BJ (cell line): ENCODE results near the gene TLE2. TPM values are rescaled to one million over a fixed set of nuclear protein-coding genes. Genes with fewer than 3 reads are reported as not detected.

Source experiments
- CTCF ChIA-PET: fragments of 350-600 bp; formaldehyde crosslinking; extraction: SDS; loops from one replicate; lab custom pipeline; 2021; ENCODE audit warnings: antibody characterized with exemption, inconsistent platforms; lab: Yijun Ruan, JAX
- POLR2A ChIA-PET: fragments of 300-600 bp; sonication (Branson Sonifier 250); formaldehyde crosslinking; extraction: SDS; loops from one replicate; lab custom pipeline; 2021; ENCODE audit warnings: antibody characterized with exemption; lab: Charles Lee
- DNase-seq: peaks from one replicate; pipeline ENCODE4 v3.0.0-alpha.2; 2011; ENCODE audit warnings: low read depth
- H3K27me3 ChIP-seq: 2 replicates; pipeline ENCODE4 v1.6.0; 2011; ENCODE audit warnings: low read length; ENCODE audit not compliant: control insufficient read depth, insufficient read depth
- H3K36me3 ChIP-seq: 2 replicates; pipeline ENCODE4 v1.5.1; 2011; ENCODE audit warnings: low read length; ENCODE audit not compliant: control insufficient read depth, insufficient read depth
- H3K4me3 ChIP-seq: 2 replicates; pipeline ENCODE4 v1.5.1; 2011; ENCODE audit warnings: low read depth, mild to moderate bottlenecking, control low read depth, low read length
- CTCF ChIP-seq: IDR thresholded peaks from 2 replicates; pipeline ENCODE4 v1.5.1; 2011; ENCODE audit warnings: low read depth, mild to moderate bottlenecking, control low read depth, inconsistent platforms, low read length, moderate library complexity; ENCODE audit not compliant: insufficient read depth
- polyA plus RNA-seq: library from polyadenylated mRNA; depleted of rRNA; stranded (reverse); fragments of >200 nt; gene quantifications from 2 replicates; pipeline ENCODE4 v1.2.3, GENCODE V29; 2011

Gene TLE2
- polyA plus RNA-seq, 1 experiment, result 1.0 TPM

GRCh38 chr19:3026768-3027167, 2.3 kb downstream of the TLE2 start:
- no peak overlapping the region for H3K4me3 ChIP-seq
- CTCF ChIA-PET, result no interaction called here
- POLR2A ChIA-PET, result no interaction called here
- H3K27me3 ChIP-seq, result peaks cover 41% of the 10 kb centered on the region
- no peak for TF ChIP-seq CTCF
- DNase-seq, result no peak
- H3K36me3 ChIP-seq, result no peaks in the 10 kb centered on the region

- ChIA-PET CTCF (interaction anchor here (0.9 to 1.0 kb wide), 2 partner anchors 11 to 63 kb away, joined by 3 read pairs; no protein-coding TSS in a partner anchor), POLR2A (no interaction called here)
- Histone ChIP-seq H3K36me3 (no peaks in the 10 kb centered on the region), H3K27me3 (peaks cover 31% of the 10 kb centered on the region), H3K4me3 (no peak overlapping the region)
- no peak for TF ChIP-seq CTCF
- no peak for DNase-seq
Observed at GRCh38 chr19:3025549-3025886, 3.6 kb downstream of the TLE2 start.

- peaks cover 27% of the 10 kb centered on the region for H3K27me3 ChIP-seq
- POLR2A ChIA-PET, result no interaction called here
- no peak for DNase-seq
- CTCF ChIA-PET, result interaction anchor here (0.9 to 1.0 kb wide), 2 partner anchors 11 to 63 kb away, joined by 3 read pairs; no protein-coding TSS in a partner anchor
- H3K36me3 ChIP-seq, result no peaks in the 10 kb centered on the region
- TF ChIP-seq CTCF, result no peak
- no peak overlapping the region for H3K4me3 ChIP-seq
Observed at GRCh38 chr19:3024870-3025548, 4.1 kb downstream of the TLE2 start.

GRCh38 chr19:3024509-3024869, 4.6 kb downstream of the TLE2 start:
- CTCF ChIA-PET, result interaction anchor here (1.0 to 1.1 kb wide), 2 partner anchors 11 to 62 kb away, joined by 3 read pairs; no protein-coding TSS in a partner anchor
- POLR2A ChIA-PET, result interaction anchor here (0.7 kb wide), 1 partner anchor 11 kb away, joined by 8 read pairs; no protein-coding TSS in a partner anchor
- no peak for TF ChIP-seq CTCF
- H3K4me3 ChIP-seq, result no peak overlapping the region
- DNase-seq, result no peak
- no peaks in the 10 kb centered on the region for H3K36me3 ChIP-seq
- peaks cover 24% of the 10 kb centered on the region for H3K27me3 ChIP-seq

GRCh38 chr19:3020321-3020960, 8.6 kb downstream of the TLE2 start:
- ChIA-PET CTCF (interaction anchor here (0.7 kb wide), 1 partner anchor 159 kb away, joined by 3 read pairs; no protein-coding TSS in a partner anchor), POLR2A (no interaction called here)
- H3K27me3 ChIP-seq, result peaks cover 5% of the 10 kb centered on the region
- H3K4me3 ChIP-seq, result no peak overlapping the region
- no peak for DNase-seq
- TF ChIP-seq CTCF, result no peak
- no peaks in the 10 kb centered on the region for H3K36me3 ChIP-seq
